HL-60 (cell line): Measurements from ENCODE around the gene B4GALT2.
A peak's percentile ranks its signal among the peaks of the same experiment; 100 is the strongest.

ENCODE experiments used
- GABPA ChIP-seq: IDR thresholded peaks from 2 replicates; pipeline ENCODE4 v1.6.1; 2012; ENCODE audit warnings: low read depth
- POLR2AphosphoS5 ChIP-seq: IDR thresholded peaks from 2 replicates; pipeline ENCODE4 v1.6.1; 2012; ENCODE audit warnings: low read depth
- REST ChIP-seq: IDR thresholded peaks from 2 replicates; pipeline ENCODE4 v1.6.1; 2012; ENCODE audit warnings: low read depth; ENCODE audit not compliant: insufficient replicate concordance
- SPI1 ChIP-seq: IDR thresholded peaks from 2 replicates; pipeline ENCODE4 v1.6.1; 2012; ENCODE audit warnings: low read depth, mild to moderate bottlenecking, borderline replicate concordance
- TF ChIP-seq, protein P1 (sequence below): IDR thresholded peaks from one replicate; pipeline ENCODE4 v1.5.1; 2011; ENCODE audit warnings: low read length, control low read depth, inconsistent platforms; ENCODE audit not compliant: insufficient read depth

DNA sequence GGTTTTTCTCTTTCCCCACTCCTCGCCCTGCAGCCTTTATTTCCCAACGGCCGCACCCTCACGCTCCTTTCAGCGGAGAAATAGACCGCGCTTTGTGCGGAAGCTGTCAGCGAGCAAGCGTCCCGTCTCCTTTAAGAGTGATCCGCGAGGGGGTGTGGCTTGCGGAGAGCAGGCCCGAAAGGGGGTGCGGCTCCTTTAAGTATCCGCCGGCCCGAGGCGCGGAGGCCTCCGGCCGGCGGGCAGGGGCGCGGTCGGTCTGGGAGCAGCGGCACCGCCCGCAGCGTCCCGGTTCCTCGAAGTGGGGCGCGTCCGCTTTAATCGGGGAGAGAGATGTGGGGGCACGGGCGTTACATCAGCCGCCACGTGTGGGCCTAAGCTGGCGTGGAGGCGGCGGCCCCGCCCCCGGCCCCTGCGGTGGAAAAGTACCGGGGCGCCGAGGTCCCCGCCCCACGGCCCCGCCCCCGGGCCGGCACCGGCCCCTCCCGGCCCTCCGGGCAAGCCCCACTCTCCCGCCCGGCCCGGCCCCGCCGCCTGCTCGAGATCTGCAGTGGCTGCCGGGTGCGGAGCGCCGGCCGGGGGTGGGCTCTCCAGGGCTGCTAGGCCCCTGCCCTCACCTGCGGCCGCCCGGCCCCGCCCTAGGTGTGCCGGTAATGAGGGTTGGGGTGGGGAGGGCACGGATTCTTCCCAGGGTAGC is 51.0 kb downstream of the B4GALT2 start:
- TF ChIP-seq, protein P1, sequence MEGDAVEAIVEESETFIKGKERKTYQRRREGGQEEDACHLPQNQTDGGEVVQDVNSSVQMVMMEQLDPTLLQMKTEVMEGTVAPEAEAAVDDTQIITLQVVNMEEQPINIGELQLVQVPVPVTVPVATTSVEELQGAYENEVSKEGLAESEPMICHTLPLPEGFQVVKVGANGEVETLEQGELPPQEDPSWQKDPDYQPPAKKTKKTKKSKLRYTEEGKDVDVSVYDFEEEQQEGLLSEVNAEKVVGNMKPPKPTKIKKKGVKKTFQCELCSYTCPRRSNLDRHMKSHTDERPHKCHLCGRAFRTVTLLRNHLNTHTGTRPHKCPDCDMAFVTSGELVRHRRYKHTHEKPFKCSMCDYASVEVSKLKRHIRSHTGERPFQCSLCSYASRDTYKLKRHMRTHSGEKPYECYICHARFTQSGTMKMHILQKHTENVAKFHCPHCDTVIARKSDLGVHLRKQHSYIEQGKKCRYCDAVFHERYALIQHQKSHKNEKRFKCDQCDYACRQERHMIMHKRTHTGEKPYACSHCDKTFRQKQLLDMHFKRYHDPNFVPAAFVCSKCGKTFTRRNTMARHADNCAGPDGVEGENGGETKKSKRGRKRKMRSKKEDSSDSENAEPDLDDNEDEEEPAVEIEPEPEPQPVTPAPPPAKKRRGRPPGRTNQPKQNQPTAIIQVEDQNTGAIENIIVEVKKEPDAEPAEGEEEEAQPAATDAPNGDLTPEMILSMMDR = no peak
- 0 out of 2 replicates have a peak, but pooled peaks have one; percentile 46 for TF ChIP-seq POLR2AphosphoS5
- no peak for TF ChIP-seq REST
- TF ChIP-seq GABPA = no peak
- TF ChIP-seq SPI1 = no peak
